GM23338 (cell line): ENCODE measurements around the gene CCDC38. TPM values are rescaled to one million over a fixed set of nuclear protein-coding genes. Genes with fewer than 3 reads are reported as not detected.
A peak's percentile ranks its signal among the peaks of the same experiment; 100 is the strongest.

Experiments
- ATAC-seq: fragments of 200-7000 bp; cut with Tn5 transposase; 3 replicates; pipeline ENCODE4 v1.9.1; 2020
- DNase-seq: peaks from one replicate; pipeline ENCODE4 v3.0.0-alpha.2; 2015; ENCODE audit warnings: low spot score
- H2AFZ ChIP-seq: fragments of 200-600 bp; sonication (generic); 2 replicates; pipeline ENCODE4 v1.8.0; 2016; ENCODE audit warnings: antibody characterized with exemption, mild to moderate bottlenecking, moderate library complexity
- H3F3A ChIP-seq: fragments of 200-600 bp; sonication (generic); replicated peaks from 2 replicates; pipeline ENCODE4 v1.8.0; 2017; ENCODE audit warnings: antibody characterized with exemption, mixed run types, low read depth
- H3K27ac ChIP-seq: fragments of 200-600 bp; sonication (generic); 2 replicates; pipeline ENCODE4 v1.6.1; 2016; ENCODE audit warnings: low read depth
- H3K27me3 ChIP-seq: fragments of 200-600 bp; sonication (generic); 2 replicates; pipeline ENCODE4 v1.8.0; 2016; ENCODE audit warnings: mild to moderate bottlenecking, mixed run types, moderate library complexity; ENCODE audit not compliant: insufficient read depth
- H3K36me3 ChIP-seq: fragments of 200-600 bp; sonication (generic); 2 replicates; pipeline ENCODE4 v1.8.0; 2016; ENCODE audit warnings: mild to moderate bottlenecking; ENCODE audit not compliant: insufficient read depth
- H3K4me1 ChIP-seq: fragments of 200-600 bp; sonication (generic); 2 replicates; pipeline ENCODE4 v1.8.0; 2016; ENCODE audit warnings: mild to moderate bottlenecking, moderate library complexity; ENCODE audit not compliant: insufficient read depth
- H3K4me2 ChIP-seq: fragments of 200-600 bp; sonication (generic); 2 replicates; pipeline ENCODE4 v1.7.1; 2017; ENCODE audit warnings: mixed run types
- H3K4me3 ChIP-seq: fragments of 200-600 bp; sonication (generic); 2 replicates; pipeline ENCODE4 v1.6.1; 2016; ENCODE audit warnings: mixed run types
- H3K79me2 ChIP-seq: fragments of 200-600 bp; sonication (generic); replicated peaks from 2 replicates; pipeline ENCODE4 v1.8.0; 2017; ENCODE audit warnings: mild to moderate bottlenecking; ENCODE audit not compliant: insufficient read depth
- H3K9me2 ChIP-seq: fragments of 200-600 bp; sonication (generic); 2 replicates; pipeline ENCODE4 v1.8.0; 2017; ENCODE audit not compliant: insufficient read depth
- H4K20me1 ChIP-seq: fragments of 200-600 bp; sonication (generic); replicated peaks from 2 replicates; pipeline ENCODE4 v1.8.0; 2017; ENCODE audit warnings: mild to moderate bottlenecking; ENCODE audit not compliant: insufficient read depth
- H3K27ac Mint-ChIP-seq: 2 replicates; pipeline ENCODE4 v1.8.0; 2020; ENCODE audit warnings: inconsistent platforms, mild to moderate bottlenecking, moderate library complexity, mixed read lengths
- H3K27me3 Mint-ChIP-seq: 3 replicates; pipeline ENCODE4 v1.8.0; 2022; ENCODE audit warnings: low read depth, mild to moderate bottlenecking, moderate library complexity, mixed read lengths, inconsistent platforms; ENCODE audit not compliant: insufficient read depth, poor library complexity
- H3K36me3 Mint-ChIP-seq: 3 replicates; pipeline ENCODE4 v1.8.0; 2021; ENCODE audit warnings: low read depth, mild to moderate bottlenecking, inconsistent platforms, moderate library complexity, mixed read lengths
- H3K4me1 Mint-ChIP-seq: 3 replicates; pipeline ENCODE4 v1.8.0; 2020; ENCODE audit warnings: mild to moderate bottlenecking, inconsistent platforms, mixed read lengths
- H3K4me3 Mint-ChIP-seq: 3 replicates; pipeline ENCODE4 v1.8.0; 2021; ENCODE audit warnings: moderate library complexity, mild to moderate bottlenecking, inconsistent platforms, mixed read lengths
- H3K9me3 Mint-ChIP-seq: 3 replicates; pipeline ENCODE4 v1.8.0; 2020; ENCODE audit warnings: moderate library complexity, mild to moderate bottlenecking, inconsistent platforms, mixed read lengths
- CREB1 ChIP-seq: fragments of 250-450 bp; sonication (Bioruptor Pico); IDR thresholded peaks from 2 replicates; pipeline ENCODE4 v1.5.0; 2020; ENCODE audit warnings: low read depth, mild to moderate bottlenecking, moderate library complexity
- ETS1 ChIP-seq: IDR thresholded peaks from 2 replicates; pipeline ENCODE4 v1.6.1; 2016; ENCODE audit warnings: antibody characterized with exemption
- EZH2 ChIP-seq: fragments of 200-600 bp; sonication (generic); IDR thresholded peaks from one replicate; pipeline ENCODE4 v1.8.0; 2017; ENCODE audit warnings: antibody characterized with exemption, mild to moderate bottlenecking, low read depth; ENCODE audit not compliant: unreplicated experiment
- EZH2phosphoT487 ChIP-seq: fragments of 200-600 bp; sonication (generic); IDR thresholded peaks from one replicate; pipeline ENCODE4 v1.8.1; 2018; ENCODE audit warnings: antibody characterized with exemption; ENCODE audit not compliant: unreplicated experiment
- JUNB ChIP-seq: IDR thresholded peaks from one replicate; pipeline ENCODE4 v1.6.1; 2016; ENCODE audit warnings: antibody characterized with exemption; ENCODE audit not compliant: unreplicated experiment
- NANOG ChIP-seq: IDR thresholded peaks from 2 replicates; pipeline ENCODE4 v1.6.1; 2016; ENCODE audit warnings: antibody characterized with exemption, borderline replicate concordance
- POLR2AphosphoS5 ChIP-seq: IDR thresholded peaks from 2 replicates; pipeline ENCODE4 v1.6.1; 2016; ENCODE audit warnings: antibody characterized with exemption, low read depth
- STAT1 ChIP-seq: IDR thresholded peaks from one replicate; pipeline ENCODE4 v1.6.1; 2016; ENCODE audit warnings: antibody characterized with exemption; ENCODE audit not compliant: unreplicated experiment
- ZNF114 ChIP-seq: fragments of 250-450 bp; sonication (Bioruptor Pico); IDR thresholded peaks from 2 replicates; pipeline ENCODE4 v1.5.0; 2020; ENCODE audit warnings: mild to moderate bottlenecking, moderate library complexity
- ZNF331 ChIP-seq: fragments of 250-450 bp; sonication (Bioruptor Pico); IDR thresholded peaks from 2 replicates; pipeline ENCODE4 v1.5.0; 2020; ENCODE audit warnings: low read depth, mild to moderate bottlenecking, moderate library complexity
- polyA plus RNA-seq: library from polyadenylated mRNA; unstranded; fragments of >200 nt; fragmentation: Nextera tagmentation; extraction: Ambion mirVana; gene quantifications from 2 replicates; pipeline ENCODE4 v1.2.1, GENCODE V29; 2016
- total RNA-seq: library from RNA; depleted of rRNA; stranded (reverse); fragments of >200 nt; shearing (Covaris generic); gene quantifications from 2 replicates; pipeline ENCODE4 v1.2.3, GENCODE V29; 2014
- TF ChIP-seq, protein P1 (sequence below), 2 experiments: fragments of 200-600 bp in 1 of 2; sonication (generic) in 1 of 2; conservative IDR thresholded peaks; 2 replicates each; pipeline versions ENCODE4 v1.5.1 to v1.6.1; 2016 to 2017; ENCODE audit warnings: antibody characterized with exemption in 2 of 2, low read depth in 2 of 2, mild to moderate bottlenecking in 2 of 2, moderate library complexity in 1 of 2
- TF ChIP-seq, protein P2 (sequence below): fragments of 250-450 bp; sonication (Bioruptor Pico); IDR thresholded peaks from 2 replicates; pipeline ENCODE4 v1.5.0; 2020; ENCODE audit warnings: mild to moderate bottlenecking, moderate library complexity
- TF ChIP-seq, protein P3 (sequence below): IDR thresholded peaks from one replicate; pipeline ENCODE4 v1.6.1; 2018; ENCODE audit warnings: antibody characterized with exemption; ENCODE audit not compliant: unreplicated experiment

Gene CCDC38
- total and polyA plus RNA-seq, 2 experiments from 2014 or later: not detected

GRCh38 chr12:95942101-95942523, 302 bp downstream of the CCDC38 start:
- H3K9me3 Mint-ChIP-seq: peaks cover 7% of the 10 kb centered on the region; the same call in 2 of the 3 replicates
- Histone ChIP-seq H3K79me2 (no peaks in the 10 kb centered on the region), H2AFZ (peak overlapping the region; percentile 99), H3K27me3 (peaks cover 25% of the 10 kb centered on the region), H3K4me2 (peak overlapping the region; percentile 82), H3K27ac (no peak overlapping the region), H3K4me1 (peaks cover 4% of the 10 kb centered on the region; the same call in 1 of the 2 replicates), H3F3A (no peaks in the 10 kb centered on the region), H3K36me3 (no peaks in the 10 kb centered on the region), H4K20me1 (no peaks in the 10 kb centered on the region), H3K9me2 (no peaks in the 10 kb centered on the region), H3K4me3 (peak overlapping the region; percentile 90)
- H3K36me3 Mint-ChIP-seq: peaks cover 4% of the 10 kb centered on the region; the same call in 1 of the 3 replicates
- H3K4me1 Mint-ChIP-seq: peaks cover 8% of the 10 kb centered on the region; the same call in 2 of the 3 replicates
- no peak for TF ChIP-seq ZNF114 (CRISPR knock-in tag)
- no peak for TF ChIP-seq EZH2
- no peak for TF ChIP-seq ETS1
- TF ChIP-seq, protein P1, sequence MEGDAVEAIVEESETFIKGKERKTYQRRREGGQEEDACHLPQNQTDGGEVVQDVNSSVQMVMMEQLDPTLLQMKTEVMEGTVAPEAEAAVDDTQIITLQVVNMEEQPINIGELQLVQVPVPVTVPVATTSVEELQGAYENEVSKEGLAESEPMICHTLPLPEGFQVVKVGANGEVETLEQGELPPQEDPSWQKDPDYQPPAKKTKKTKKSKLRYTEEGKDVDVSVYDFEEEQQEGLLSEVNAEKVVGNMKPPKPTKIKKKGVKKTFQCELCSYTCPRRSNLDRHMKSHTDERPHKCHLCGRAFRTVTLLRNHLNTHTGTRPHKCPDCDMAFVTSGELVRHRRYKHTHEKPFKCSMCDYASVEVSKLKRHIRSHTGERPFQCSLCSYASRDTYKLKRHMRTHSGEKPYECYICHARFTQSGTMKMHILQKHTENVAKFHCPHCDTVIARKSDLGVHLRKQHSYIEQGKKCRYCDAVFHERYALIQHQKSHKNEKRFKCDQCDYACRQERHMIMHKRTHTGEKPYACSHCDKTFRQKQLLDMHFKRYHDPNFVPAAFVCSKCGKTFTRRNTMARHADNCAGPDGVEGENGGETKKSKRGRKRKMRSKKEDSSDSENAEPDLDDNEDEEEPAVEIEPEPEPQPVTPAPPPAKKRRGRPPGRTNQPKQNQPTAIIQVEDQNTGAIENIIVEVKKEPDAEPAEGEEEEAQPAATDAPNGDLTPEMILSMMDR (conservative IDR thresholded peaks at IDR 0.05; ENCODE audit: low read depth in 2 of 2): no peak
- no peak for TF ChIP-seq CREB1 (CRISPR knock-in tag)
- TF ChIP-seq POLR2AphosphoS5: no peak
- TF ChIP-seq NANOG: no peak
- no peak for TF ChIP-seq JUNB
- TF ChIP-seq, protein P2, sequence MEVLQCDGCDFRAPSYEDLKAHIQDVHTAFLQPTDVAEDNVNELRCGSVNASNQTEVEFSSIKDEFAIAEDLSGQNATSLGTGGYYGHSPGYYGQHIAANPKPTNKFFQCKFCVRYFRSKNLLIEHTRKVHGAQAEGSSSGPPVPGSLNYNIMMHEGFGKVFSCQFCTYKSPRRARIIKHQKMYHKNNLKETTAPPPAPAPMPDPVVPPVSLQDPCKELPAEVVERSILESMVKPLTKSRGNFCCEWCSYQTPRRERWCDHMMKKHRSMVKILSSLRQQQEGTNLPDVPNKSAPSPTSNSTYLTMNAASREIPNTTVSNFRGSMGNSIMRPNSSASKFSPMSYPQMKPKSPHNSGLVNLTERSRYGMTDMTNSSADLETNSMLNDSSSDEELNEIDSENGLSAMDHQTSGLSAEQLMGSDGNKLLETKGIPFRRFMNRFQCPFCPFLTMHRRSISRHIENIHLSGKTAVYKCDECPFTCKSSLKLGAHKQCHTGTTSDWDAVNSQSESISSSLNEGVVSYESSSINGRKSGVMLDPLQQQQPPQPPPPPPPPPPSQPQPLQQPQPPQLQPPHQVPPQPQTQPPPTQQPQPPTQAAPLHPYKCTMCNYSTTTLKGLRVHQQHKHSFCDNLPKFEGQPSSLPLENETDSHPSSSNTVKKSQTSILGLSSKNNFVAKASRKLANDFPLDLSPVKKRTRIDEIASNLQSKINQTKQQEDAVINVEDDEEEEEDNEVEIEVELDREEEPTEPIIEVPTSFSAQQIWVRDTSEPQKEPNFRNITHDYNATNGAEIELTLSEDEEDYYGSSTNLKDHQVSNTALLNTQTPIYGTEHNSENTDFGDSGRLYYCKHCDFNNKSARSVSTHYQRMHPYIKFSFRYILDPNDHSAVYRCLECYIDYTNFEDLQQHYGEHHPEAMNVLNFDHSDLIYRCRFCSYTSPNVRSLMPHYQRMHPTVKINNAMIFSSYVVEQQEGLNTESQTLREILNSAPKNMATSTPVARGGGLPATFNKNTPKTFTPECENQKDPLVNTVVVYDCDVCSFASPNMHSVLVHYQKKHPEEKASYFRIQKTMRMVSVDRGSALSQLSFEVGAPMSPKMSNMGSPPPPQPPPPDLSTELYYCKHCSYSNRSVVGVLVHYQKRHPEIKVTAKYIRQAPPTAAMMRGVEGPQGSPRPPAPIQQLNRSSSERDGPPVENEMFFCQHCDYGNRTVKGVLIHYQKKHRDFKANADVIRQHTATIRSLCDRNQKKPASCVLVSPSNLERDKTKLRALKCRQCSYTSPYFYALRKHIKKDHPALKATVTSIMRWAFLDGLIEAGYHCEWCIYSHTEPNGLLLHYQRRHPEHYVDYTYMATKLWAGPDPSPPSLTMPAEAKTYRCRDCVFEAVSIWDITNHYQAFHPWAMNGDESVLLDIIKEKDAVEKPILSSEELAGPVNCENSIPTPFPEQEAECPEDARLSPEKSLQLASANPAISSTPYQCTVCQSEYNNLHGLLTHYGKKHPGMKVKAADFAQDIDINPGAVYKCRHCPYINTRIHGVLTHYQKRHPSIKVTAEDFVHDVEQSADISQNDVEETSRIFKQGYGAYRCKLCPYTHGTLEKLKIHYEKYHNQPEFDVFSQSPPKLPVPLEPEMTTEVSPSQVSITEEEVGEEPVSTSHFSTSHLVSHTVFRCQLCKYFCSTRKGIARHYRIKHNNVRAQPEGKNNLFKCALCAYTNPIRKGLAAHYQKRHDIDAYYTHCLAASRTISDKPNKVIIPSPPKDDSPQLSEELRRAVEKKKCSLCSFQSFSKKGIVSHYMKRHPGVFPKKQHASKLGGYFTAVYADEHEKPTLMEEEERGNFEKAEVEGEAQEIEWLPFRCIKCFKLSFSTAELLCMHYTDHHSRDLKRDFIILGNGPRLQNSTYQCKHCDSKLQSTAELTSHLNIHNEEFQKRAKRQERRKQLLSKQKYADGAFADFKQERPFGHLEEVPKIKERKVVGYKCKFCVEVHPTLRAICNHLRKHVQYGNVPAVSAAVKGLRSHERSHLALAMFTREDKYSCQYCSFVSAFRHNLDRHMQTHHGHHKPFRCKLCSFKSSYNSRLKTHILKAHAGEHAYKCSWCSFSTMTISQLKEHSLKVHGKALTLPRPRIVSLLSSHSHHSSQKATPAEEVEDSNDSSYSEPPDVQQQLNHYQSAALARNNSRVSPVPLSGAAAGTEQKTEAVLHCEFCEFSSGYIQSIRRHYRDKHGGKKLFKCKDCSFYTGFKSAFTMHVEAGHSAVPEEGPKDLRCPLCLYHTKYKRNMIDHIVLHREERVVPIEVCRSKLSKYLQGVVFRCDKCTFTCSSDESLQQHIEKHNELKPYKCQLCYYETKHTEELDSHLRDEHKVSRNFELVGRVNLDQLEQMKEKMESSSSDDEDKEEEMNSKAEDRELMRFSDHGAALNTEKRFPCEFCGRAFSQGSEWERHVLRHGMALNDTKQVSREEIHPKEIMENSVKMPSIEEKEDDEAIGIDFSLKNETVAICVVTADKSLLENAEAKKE (CRISPR knock-in tag): no peak
- TF ChIP-seq, protein P3, sequence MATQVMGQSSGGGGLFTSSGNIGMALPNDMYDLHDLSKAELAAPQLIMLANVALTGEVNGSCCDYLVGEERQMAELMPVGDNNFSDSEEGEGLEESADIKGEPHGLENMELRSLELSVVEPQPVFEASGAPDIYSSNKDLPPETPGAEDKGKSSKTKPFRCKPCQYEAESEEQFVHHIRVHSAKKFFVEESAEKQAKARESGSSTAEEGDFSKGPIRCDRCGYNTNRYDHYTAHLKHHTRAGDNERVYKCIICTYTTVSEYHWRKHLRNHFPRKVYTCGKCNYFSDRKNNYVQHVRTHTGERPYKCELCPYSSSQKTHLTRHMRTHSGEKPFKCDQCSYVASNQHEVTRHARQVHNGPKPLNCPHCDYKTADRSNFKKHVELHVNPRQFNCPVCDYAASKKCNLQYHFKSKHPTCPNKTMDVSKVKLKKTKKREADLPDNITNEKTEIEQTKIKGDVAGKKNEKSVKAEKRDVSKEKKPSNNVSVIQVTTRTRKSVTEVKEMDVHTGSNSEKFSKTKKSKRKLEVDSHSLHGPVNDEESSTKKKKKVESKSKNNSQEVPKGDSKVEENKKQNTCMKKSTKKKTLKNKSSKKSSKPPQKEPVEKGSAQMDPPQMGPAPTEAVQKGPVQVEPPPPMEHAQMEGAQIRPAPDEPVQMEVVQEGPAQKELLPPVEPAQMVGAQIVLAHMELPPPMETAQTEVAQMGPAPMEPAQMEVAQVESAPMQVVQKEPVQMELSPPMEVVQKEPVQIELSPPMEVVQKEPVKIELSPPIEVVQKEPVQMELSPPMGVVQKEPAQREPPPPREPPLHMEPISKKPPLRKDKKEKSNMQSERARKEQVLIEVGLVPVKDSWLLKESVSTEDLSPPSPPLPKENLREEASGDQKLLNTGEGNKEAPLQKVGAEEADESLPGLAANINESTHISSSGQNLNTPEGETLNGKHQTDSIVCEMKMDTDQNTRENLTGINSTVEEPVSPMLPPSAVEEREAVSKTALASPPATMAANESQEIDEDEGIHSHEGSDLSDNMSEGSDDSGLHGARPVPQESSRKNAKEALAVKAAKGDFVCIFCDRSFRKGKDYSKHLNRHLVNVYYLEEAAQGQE: no peak
- TF ChIP-seq EZH2phosphoT487: no peak
- TF ChIP-seq STAT1: no peak
- TF ChIP-seq ZNF331 (CRISPR knock-in tag): no peak
- peak overlapping the region; percentile 92 for H3K4me3 Mint-ChIP-seq
- DNase-seq: no peak
- no peak overlapping the region for H3K27ac Mint-ChIP-seq
- ATAC-seq: no peak
- H3K27me3 Mint-ChIP-seq: peaks cover 20% of the 10 kb centered on the region
